HCT116 (cell line): ENCODE data around the gene ZHX3. TPM values are rescaled to one million over a fixed set of nuclear protein-coding genes. Genes with fewer than 3 reads are reported as not detected.

Experiments
- ATAC-seq: fragments of 200-7000 bp; cut with Tn5 transposase; 2 replicates; pipeline ENCODE4 v1.9.1; 2020; ENCODE audit warnings: mild to moderate bottlenecking, moderate library complexity
- BruUV-seq: library from RNA; stranded (reverse); fragments of 400-500 nt; replicated peaks from 2 replicates; lab custom pipeline; 2021; lab: Mats Ljungman, UMichigan
- CTCF ChIA-PET: fragments of 300-600 bp; sonication (Branson Sonifier 250); formaldehyde crosslinking; loops from one replicate; lab custom pipeline; 2021; ENCODE audit warnings: antibody characterized with exemption; lab: Charles Lee
- POLR2A ChIA-PET: fragments of 300-600, 350-600 bp; sonication (Branson Sonifier 250); formaldehyde crosslinking; loops from one replicate; lab custom pipeline; 2021; ENCODE audit warnings: antibody characterized with exemption; lab: Charles Lee
- RAD21 ChIA-PET, 2 experiments: fragments of 300-600 bp; sonication (Branson Sonifier 250); formaldehyde crosslinking; loops; one replicate each; lab custom pipeline; 2023; ENCODE audit warnings: low total read pairs in 2 of 2; ENCODE audit not compliant: uncharacterized antibody in 2 of 2, unreplicated experiment in 2 of 2, low non-redundant PET in 1 of 2; lab: Charles Lee
- DNase-seq: peaks from one replicate; pipeline ENCODE4 v3.0.0-alpha.2; 2010; ENCODE audit warnings: low read depth, low spot score
- H2AFZ ChIP-seq: fragments of 200-600 bp; shearing (Covaris generic), sonication (generic); 2 replicates; pipeline ENCODE4 v1.6.1; 2017; ENCODE audit warnings: low read depth, mixed run types, mixed read lengths, antibody characterized with exemption, low read length; ENCODE audit not compliant: poor library complexity, severe bottlenecking
- H3K27ac ChIP-seq: 2 replicates; pipeline ENCODE4 v1.5.1; 2012; ENCODE audit warnings: low read depth, low read length
- H3K27me3 ChIP-seq: fragments of 200-600 bp; sonication (generic); 2 replicates; pipeline ENCODE4 v1.6.1; 2016; ENCODE audit warnings: mixed run types, low read length, mixed read lengths; ENCODE audit not compliant: insufficient read depth
- H3K36me3 ChIP-seq, 2 experiments: fragments of 200-500 bp in 1 of 2; fragments of 200-600 bp in 1 of 2; sonication (Bioruptor generic) in 1 of 2; sonication (generic) in 1 of 2; 2 replicates each; pipeline versions ENCODE4 v1.5.1 to v1.6.1; 2014 to 2016; ENCODE audit warnings: low read length in 2 of 2, inconsistent platforms in 1 of 2, mixed read lengths in 1 of 2, mixed run types in 1 of 2; ENCODE audit not compliant: insufficient read depth in 2 of 2, control insufficient read depth in 1 of 2
- H3K4me1 ChIP-seq, 2 experiments: fragments of 200-600 bp in 1 of 2; sonication (generic) in 1 of 2; 2 replicates each; pipeline versions ENCODE4 v1.5.1 to v1.6.1; 2012 to 2017; ENCODE audit warnings: low read length in 2 of 2, inconsistent platforms in 1 of 2, mild to moderate bottlenecking in 1 of 2, mixed read lengths in 1 of 2, mixed run types in 1 of 2, moderate library complexity in 1 of 2; ENCODE audit not compliant: insufficient read depth in 2 of 2, control insufficient read depth in 1 of 2
- H3K4me2 ChIP-seq: fragments of 200-600 bp; sonication (generic); 2 replicates; pipeline ENCODE4 v1.6.1; 2017; ENCODE audit warnings: mixed run types, low read length, mixed read lengths
- H3K4me3 ChIP-seq, 2 experiments: fragments of 200-600 bp in 1 of 2; sonication (generic) in 1 of 2; replicated peaks in 1 of 2; 2 replicates each; pipeline ENCODE4 v1.5.1; 2011 to 2016; ENCODE audit warnings: low read length in 2 of 2, control low read depth in 1 of 2, low read depth in 1 of 2, mild to moderate bottlenecking in 1 of 2, mixed read lengths in 1 of 2, mixed run types in 1 of 2
- H3K79me2 ChIP-seq: fragments of 200-600 bp; sonication (generic); 2 replicates; pipeline ENCODE4 v1.6.1; 2017; ENCODE audit warnings: mild to moderate bottlenecking, mixed run types, low read length, moderate library complexity, mixed read lengths; ENCODE audit not compliant: insufficient read depth
- H3K9ac ChIP-seq: fragments of 200-600 bp; sonication (generic); 2 replicates; pipeline ENCODE4 v1.6.1; 2016; ENCODE audit warnings: low read length, mixed read lengths
- H3K9me2 ChIP-seq: fragments of 200-600 bp; sonication (generic), shearing (Covaris generic); 2 replicates; pipeline ENCODE4 v1.6.1; 2017; ENCODE audit warnings: mixed run types, mild to moderate bottlenecking, moderate library complexity; ENCODE audit not compliant: insufficient read depth
- H3K9me3 ChIP-seq, 2 experiments: fragments of 200-500 bp in 1 of 2; fragments of 200-600 bp in 1 of 2; sonication (Bioruptor generic) in 1 of 2; sonication (generic) in 1 of 2; 2 replicates each; pipeline ENCODE4 v1.6.1; 2014 to 2017; ENCODE audit warnings: low read length in 2 of 2, mixed read lengths in 2 of 2, inconsistent platforms in 1 of 2, low read depth in 1 of 2, mild to moderate bottlenecking in 1 of 2, mixed run types in 1 of 2, moderate library complexity in 1 of 2; ENCODE audit not compliant: control insufficient read depth in 1 of 2, insufficient read depth in 1 of 2
- H4K20me1 ChIP-seq: fragments of 200-600 bp; sonication (generic), shearing (Covaris generic); 2 replicates; pipeline ENCODE4 v1.6.1; 2017; ENCODE audit warnings: mixed run types, mild to moderate bottlenecking, moderate library complexity; ENCODE audit not compliant: insufficient read depth
- CBX3 ChIP-seq: IDR thresholded peaks from 2 replicates; pipeline ENCODE4 v1.6.1; 2012; ENCODE audit warnings: low read depth
- CTCF ChIP-seq, 3 experiments: fragments of 200-600 bp in 1 of 3; sonication (generic) in 1 of 3; IDR thresholded peaks in 2 of 3; conservative IDR thresholded peaks in 1 of 3; 2 replicates each; pipeline ENCODE4 v1.5.1; 2012 to 2017; ENCODE audit warnings: low read depth in 2 of 3, low read length in 2 of 3, antibody characterized with exemption in 1 of 3, borderline replicate concordance in 1 of 3, control low read depth in 1 of 3, mild to moderate bottlenecking in 1 of 3, mixed read lengths in 1 of 3, mixed run types in 1 of 3, moderate library complexity in 1 of 3; ENCODE audit not compliant: insufficient read depth in 1 of 3
- EGR1 ChIP-seq: IDR thresholded peaks from 2 replicates; pipeline ENCODE4 v1.6.1; 2012; ENCODE audit warnings: low read depth
- EZH2phosphoT487 ChIP-seq: fragments of 200-600 bp; IDR thresholded peaks from 2 replicates; pipeline ENCODE4 v1.6.1; 2018; ENCODE audit warnings: antibody characterized with exemption, borderline replicate concordance
- MAX ChIP-seq: IDR thresholded peaks from 2 replicates; pipeline ENCODE4 v1.6.1; 2012
- POLR2A ChIP-seq: IDR thresholded peaks from 2 replicates; pipeline ENCODE4 v1.7.0; 2011; ENCODE audit warnings: borderline replicate concordance; ENCODE audit not compliant: insufficient read depth, insufficient read length; ENCODE audit errors: extremely low read depth
- POLR2AphosphoS5 ChIP-seq: IDR thresholded peaks from 2 replicates; pipeline ENCODE4 v1.6.1; 2011; ENCODE audit warnings: mild to moderate bottlenecking, low read depth, low read length, moderate library complexity
- RAD21 ChIP-seq: IDR thresholded peaks from 2 replicates; pipeline ENCODE4 v1.6.1; 2012; ENCODE audit warnings: low read depth, mild to moderate bottlenecking
- REST ChIP-seq: IDR thresholded peaks from 2 replicates; pipeline ENCODE4 v1.6.1; 2012; ENCODE audit warnings: low read depth
- SIN3A ChIP-seq: IDR thresholded peaks from 2 replicates; pipeline ENCODE4 v1.6.1; 2012; ENCODE audit warnings: low read depth
- SP1 ChIP-seq: IDR thresholded peaks from 2 replicates; pipeline ENCODE4 v1.6.1; 2012; ENCODE audit warnings: low read depth
- SRF ChIP-seq: IDR thresholded peaks from 2 replicates; pipeline ENCODE4 v1.6.1; 2012; ENCODE audit warnings: low read depth
- TCF7L2 ChIP-seq: IDR thresholded peaks from 2 replicates; pipeline ENCODE4 v1.7.0; 2011; ENCODE audit warnings: borderline replicate concordance, inconsistent platforms; ENCODE audit not compliant: insufficient read depth, insufficient read length; ENCODE audit errors: extremely low read depth
- YY1 ChIP-seq: IDR thresholded peaks from 2 replicates; pipeline ENCODE4 v1.6.1; 2011; ENCODE audit warnings: low read length, low read depth, moderate library complexity, mild to moderate bottlenecking; ENCODE audit not compliant: insufficient replicate concordance; ENCODE audit errors: extremely low read depth
- ZBTB33 ChIP-seq: IDR thresholded peaks from 2 replicates; pipeline ENCODE4 v1.6.1; 2011; ENCODE audit warnings: mild to moderate bottlenecking, low read length, moderate library complexity; ENCODE audit not compliant: insufficient replicate concordance; ENCODE audit errors: extremely low read depth
- intact Hi-C: fragments of 100-400 bp; cut with micrococcal nuclease; formaldehyde crosslinking; loops from 2 replicates; pipeline ENCODE4 v1.10.0; 2022
- total RNA-seq: library from RNA; stranded (reverse); gene quantifications from one replicate; pipeline ENCODE4 v1.2.1, GENCODE V29; 2021; ENCODE audit not compliant: unreplicated experiment

The ZHX3 gene
- total RNA-seq, 1 experiment from 2014 or later, result 13.3 TPM

- TF ChIP-seq EGR1, result no peak
- no peak for TF ChIP-seq MAX
- TF ChIP-seq SRF, result no peak
- TF ChIP-seq EZH2phosphoT487, result no peak
- TF ChIP-seq TCF7L2, result no peak
- no peak for TF ChIP-seq YY1
- no peak for TF ChIP-seq SIN3A
- TF ChIP-seq RAD21, result no peak
- no peak for TF ChIP-seq REST
- TF ChIP-seq POLR2AphosphoS5, result no peak
- TF ChIP-seq POLR2A, result no peak
- no peak for TF ChIP-seq SP1
- TF ChIP-seq CTCF (IDR thresholded peaks at IDR 0.05 in 2 of 3, conservative IDR thresholded peaks at IDR 0.05 in 1 of 3; ENCODE audit: borderline replicate concordance in 1 of 3, insufficient read depth in 1 of 3, low read depth in 2 of 3, low read length in 2 of 3), result no peak
- no peak for TF ChIP-seq CBX3
- TF ChIP-seq ZBTB33, result no peak
- ChIA-PET RAD21 (no interaction called here), POLR2A (no interaction called here), CTCF (no interaction called here)
- Histone ChIP-seq H3K4me1 (no peaks in the 10 kb centered on the region), H2AFZ (no peak overlapping the region), H3K27ac (no peak overlapping the region), H3K4me3 (no peak overlapping the region), H3K27me3 (no peaks in the 10 kb centered on the region), H3K9me3 (no peaks in the 10 kb centered on the region), H4K20me1 (no peaks in the 10 kb centered on the region), H3K9ac (no peak overlapping the region), H3K9me2 (no peaks in the 10 kb centered on the region), H3K79me2 (no peaks in the 10 kb centered on the region), H3K36me3 (no peaks in the 10 kb centered on the region), H3K4me2 (no peak overlapping the region)
- BruUV-seq, result no TSS peak
- DNase-seq (no peak), ATAC-seq (no peak)
- intact Hi-C loops, result no loop called here
Measured at GRCh38 chr20:41260734-41261220, 56.8 kb downstream of the ZHX3 start.
